Spleen (tissue), 7 donors: ENCODE data around the gene TUT1.

ENCODE experiments used
- POLR2A ChIP-seq, 3 donors: fragments of 450-650 bp; IDR thresholded peaks; one replicate each; pipeline ENCODE4 v1.5.1; 2017; ENCODE audit warnings: antibody characterized with exemption in 3 of 3, mild to moderate bottlenecking in 1 of 3
- POLR2AphosphoS5 ChIP-seq, 3 donors: sonication (generic); formaldehyde crosslinking; IDR thresholded peaks; one replicate each; pipeline ENCODE4 v1.5.1; 2017; ENCODE audit warnings: antibody characterized with exemption in 3 of 3
- TF ChIP-seq, protein P1 (sequence below), 11 experiments: fragments of 200-600 bp in 7 of 11; fragments of 450-650 bp in 4 of 11; sonication (generic) in 4 of 11; IDR thresholded peaks in 8 of 11; conservative IDR thresholded peaks in 3 of 11; 1 replicate in 7 of 11; 2 replicates in 4 of 11; pipeline versions ENCODE4 v1.4.0 to v1.8.0; 2016 to 2021; ENCODE audit warnings: antibody characterized with exemption in 11 of 11, inconsistent platforms in 4 of 11, mild to moderate bottlenecking in 1 of 11
- donor health status: DM: no; HTN: no; CAD: no; lungs with moderate emphysema.
- donor health status: DM: no; HTN: no; CAD: no.
- donor health status: DM: no; HTN: no; CAD: no.

DNA sequence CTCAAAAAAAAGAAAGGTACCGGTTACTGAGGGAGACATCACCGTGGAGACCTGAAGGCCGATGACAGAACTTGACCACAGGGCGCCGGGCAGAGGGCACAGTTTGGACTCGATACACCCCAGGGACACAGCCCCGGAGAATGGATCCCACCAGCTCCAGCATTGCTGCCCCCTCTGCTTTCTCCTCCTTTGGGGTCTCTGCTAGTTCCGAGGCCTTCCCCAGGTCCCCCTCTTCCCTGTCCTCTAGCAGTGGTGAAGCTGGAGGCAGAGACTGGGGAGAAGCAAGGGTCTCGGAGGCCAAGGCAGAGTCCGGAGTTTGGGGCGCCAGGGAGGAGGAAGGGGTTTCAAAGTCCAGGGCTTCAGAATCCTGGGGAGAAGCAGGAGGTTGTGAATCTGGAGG is 12.8 kb downstream of the TUT1 start:
- TF ChIP-seq, protein P1, sequence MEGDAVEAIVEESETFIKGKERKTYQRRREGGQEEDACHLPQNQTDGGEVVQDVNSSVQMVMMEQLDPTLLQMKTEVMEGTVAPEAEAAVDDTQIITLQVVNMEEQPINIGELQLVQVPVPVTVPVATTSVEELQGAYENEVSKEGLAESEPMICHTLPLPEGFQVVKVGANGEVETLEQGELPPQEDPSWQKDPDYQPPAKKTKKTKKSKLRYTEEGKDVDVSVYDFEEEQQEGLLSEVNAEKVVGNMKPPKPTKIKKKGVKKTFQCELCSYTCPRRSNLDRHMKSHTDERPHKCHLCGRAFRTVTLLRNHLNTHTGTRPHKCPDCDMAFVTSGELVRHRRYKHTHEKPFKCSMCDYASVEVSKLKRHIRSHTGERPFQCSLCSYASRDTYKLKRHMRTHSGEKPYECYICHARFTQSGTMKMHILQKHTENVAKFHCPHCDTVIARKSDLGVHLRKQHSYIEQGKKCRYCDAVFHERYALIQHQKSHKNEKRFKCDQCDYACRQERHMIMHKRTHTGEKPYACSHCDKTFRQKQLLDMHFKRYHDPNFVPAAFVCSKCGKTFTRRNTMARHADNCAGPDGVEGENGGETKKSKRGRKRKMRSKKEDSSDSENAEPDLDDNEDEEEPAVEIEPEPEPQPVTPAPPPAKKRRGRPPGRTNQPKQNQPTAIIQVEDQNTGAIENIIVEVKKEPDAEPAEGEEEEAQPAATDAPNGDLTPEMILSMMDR (IDR thresholded peaks at IDR 0.05 in 8 of 11, conservative IDR thresholded peaks at IDR 0.05 in 3 of 11), result no peak
- no peak for TF ChIP-seq POLR2A (IDR thresholded peaks at IDR 0.05)
- no peak for TF ChIP-seq POLR2AphosphoS5 (IDR thresholded peaks at IDR 0.05)
